Endothelial cell of hepatic sinusoid (primary cell): ENCODE measurements around the gene LCN6.
"Not testable (repeated sequence)": the region's sequence is repeated elsewhere in the genome, so short reads cannot be mapped to it uniquely, and the experiment has no call there.

Experiments used
- in situ Hi-C: cut with HindIII; loops from 2 replicates; pipeline ENCODE4 v1.10.0; 2017; ENCODE audit warnings: low sequenced_read_pairs

LCN6 gene

GRCh38 chr9:136748201-136748600 lies at the start of gene LCN6:
TSS of gene LCN6 (minus strand) at chr9:136748525. CDS start at chr9:136748483, 42 bp downstream.
- in situ Hi-C loops: no loop called here

GRCh38 chr9:136796775-136797347 lies 48.5 kb upstream of the LCN6 start:
- in situ Hi-C loops: not testable (repeated sequence)

- in situ Hi-C loops: no loop called here
Measured at GRCh38 chr9:136796238-136796774, 48.0 kb upstream of the LCN6 start, which contains the start of gene CCDC183. TSS of gene CCDC183 (plus strand) at chr9:136796338. CDS start at chr9:136796398, 60 bp downstream.

GRCh38 chr9:136795000-136795348 lies 46.6 kb upstream of the LCN6 start:
- in situ Hi-C loops: no loop called here

- in situ Hi-C loops: no loop called here
Measured at GRCh38 chr9:136794281-136794999, 46.1 kb upstream of the LCN6 start.

GRCh38 chr9:136793086-136793946 lies 45.0 kb upstream of the LCN6 start:
- in situ Hi-C loops: no loop called here

GRCh38 chr9:136792321-136793085 lies 44.2 kb upstream of the LCN6 start:
- in situ Hi-C loops: no loop called here

GRCh38 chr9:136791516-136792276 lies 43.4 kb upstream of the LCN6 start:
- in situ Hi-C loops: no loop called here

GRCh38 chr9:136790640-136791515 lies 42.6 kb upstream of the LCN6 start, which contains the start of gene TMEM141:
TSS of gene TMEM141 (plus strand) at chr9:136791344. CDS start at chr9:136791371, 27 bp downstream.
- in situ Hi-C loops: no loop called here

- in situ Hi-C loops: no loop called here
Measured at GRCh38 chr9:136789523-136789937, 41.2 kb upstream of the LCN6 start.

- in situ Hi-C loops: not testable (repeated sequence)
Measured at GRCh38 chr9:136788644-136789522, 40.6 kb upstream of the LCN6 start.

- in situ Hi-C loops: no loop called here
Measured at GRCh38 chr9:136787690-136788400, 39.5 kb upstream of the LCN6 start.

- in situ Hi-C loops: not testable (repeated sequence)
Measured at GRCh38 chr9:136786983-136787382, 38.7 kb upstream of the LCN6 start.

GRCh38 chr9:136786451-136786850 lies 38.1 kb upstream of the LCN6 start:
- in situ Hi-C loops: no loop called here

GRCh38 chr9:136785565-136786355 lies 37.4 kb upstream of the LCN6 start:
- in situ Hi-C loops: not testable (repeated sequence)

GRCh38 chr9:136784997-136785361 lies 36.7 kb upstream of the LCN6 start:
- in situ Hi-C loops: loop anchor here (5.0 kb wide), 1 partner anchor 242 kb away; the partner anchor contains the start of gene ABCA2
